ENCODE data around the gene GIPC3. TPM values are rescaled to one million over a fixed set of nuclear protein-coding genes. Genes with fewer than 3 reads are reported as not detected.

GIPC3 gene
- total and polyA plus RNA-seq, 2 of the 8 experiments (the other 6 are each of a cell fraction or from before 2014, with no cell fraction given), result 1.0 to 1.2 TPM

GRCh38 chr19:3546119-3546518 is 39.2 kb upstream of the GIPC3 start (continued):
- TF ChIP-seq FOSL1 (IDR thresholded peaks at IDR 0.05; ENCODE audit: insufficient read depth, low read depth, low read length) (no peak), ASH2L (IDR thresholded peaks at IDR 0.05; ENCODE audit: low read length) (no peak), GABPA (IDR thresholded peaks at IDR 0.05; ENCODE audit: borderline replicate concordance, insufficient read depth, low read length) (no peak), SP1 (IDR thresholded peaks at IDR 0.05; ENCODE audit: low read depth, low read length) (no peak)
